ENCODE measurements around the gene TSPAN18. TPM values are rescaled to one million over a fixed set of nuclear protein-coding genes. Genes with fewer than 3 reads are reported as not detected.

Gene TSPAN18
- total RNA-seq, 1 donor from 2014 or later: 38.4 TPM

DNA sequence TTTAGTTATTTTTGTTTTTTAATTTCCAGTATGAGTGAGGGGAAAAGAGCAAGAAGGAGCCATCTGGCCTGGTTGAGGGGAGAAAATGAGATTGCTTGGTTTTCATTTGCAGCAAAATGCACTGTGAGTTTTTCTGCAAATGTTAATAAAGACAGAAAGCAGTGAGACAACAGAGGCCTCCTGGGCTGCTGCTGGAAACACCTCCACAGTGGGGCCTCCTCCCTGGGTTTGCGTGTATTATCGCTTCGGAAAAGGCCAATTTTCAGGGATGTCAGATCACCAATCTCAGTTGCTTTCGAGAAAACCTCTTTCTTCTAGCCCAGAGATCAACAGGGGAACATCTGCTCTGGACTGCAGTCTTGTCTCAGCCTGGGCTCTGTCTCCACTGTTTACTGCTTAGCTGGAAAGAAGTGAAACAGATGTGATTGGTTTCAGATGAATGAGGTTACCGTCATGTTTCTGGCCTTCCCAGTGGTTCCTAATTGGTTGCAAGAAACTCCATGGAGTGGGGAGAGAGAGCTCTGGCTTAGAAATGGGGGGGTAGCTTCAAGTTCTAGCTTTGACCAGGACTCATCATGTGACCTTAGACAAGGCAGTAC is 17.3 kb downstream of the TSPAN18 start:
- intact Hi-C loops (cut with DNase I): no loop called here
- Histone ChIP-seq H3K27ac (no peak overlapping the region), H3K27me3 (ENCODE audit: low read depth) (no peaks in the 10 kb centered on the region), H3K9me3 (no peaks in the 10 kb centered on the region), H3K4me3 (no peak overlapping the region), H3K4me1 (peaks cover 21% of the 10 kb centered on the region), H3K36me3 (no peaks in the 10 kb centered on the region)
- ATAC-seq: no peak
- TF ChIP-seq, protein P1, sequence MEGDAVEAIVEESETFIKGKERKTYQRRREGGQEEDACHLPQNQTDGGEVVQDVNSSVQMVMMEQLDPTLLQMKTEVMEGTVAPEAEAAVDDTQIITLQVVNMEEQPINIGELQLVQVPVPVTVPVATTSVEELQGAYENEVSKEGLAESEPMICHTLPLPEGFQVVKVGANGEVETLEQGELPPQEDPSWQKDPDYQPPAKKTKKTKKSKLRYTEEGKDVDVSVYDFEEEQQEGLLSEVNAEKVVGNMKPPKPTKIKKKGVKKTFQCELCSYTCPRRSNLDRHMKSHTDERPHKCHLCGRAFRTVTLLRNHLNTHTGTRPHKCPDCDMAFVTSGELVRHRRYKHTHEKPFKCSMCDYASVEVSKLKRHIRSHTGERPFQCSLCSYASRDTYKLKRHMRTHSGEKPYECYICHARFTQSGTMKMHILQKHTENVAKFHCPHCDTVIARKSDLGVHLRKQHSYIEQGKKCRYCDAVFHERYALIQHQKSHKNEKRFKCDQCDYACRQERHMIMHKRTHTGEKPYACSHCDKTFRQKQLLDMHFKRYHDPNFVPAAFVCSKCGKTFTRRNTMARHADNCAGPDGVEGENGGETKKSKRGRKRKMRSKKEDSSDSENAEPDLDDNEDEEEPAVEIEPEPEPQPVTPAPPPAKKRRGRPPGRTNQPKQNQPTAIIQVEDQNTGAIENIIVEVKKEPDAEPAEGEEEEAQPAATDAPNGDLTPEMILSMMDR (IDR thresholded peaks at IDR 0.05): no peak
- no peak for DNase-seq

DNA sequence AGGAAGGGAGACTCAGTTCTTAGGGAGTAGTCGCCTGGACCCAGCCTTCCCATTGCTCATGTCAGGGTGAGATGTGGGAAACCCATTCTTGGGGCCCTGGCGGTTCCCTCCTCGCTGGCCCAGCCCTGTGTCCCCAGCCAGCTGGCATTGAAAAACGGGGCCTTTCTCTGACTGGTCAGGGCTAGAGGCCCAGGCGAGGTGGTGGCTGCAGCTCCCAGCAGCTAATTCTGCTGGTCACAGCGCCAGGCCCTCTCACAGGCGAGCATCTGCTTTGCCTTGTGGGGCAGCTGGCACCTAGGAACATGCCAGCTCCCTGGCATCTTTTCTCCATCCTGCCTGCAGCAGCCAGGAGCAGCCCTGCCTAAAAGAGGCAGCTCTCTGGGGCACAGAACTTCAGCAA is 20.1 kb downstream of the TSPAN18 start:
- Histone ChIP-seq H3K36me3 (no peaks in the 10 kb centered on the region), H3K27me3 (ENCODE audit: low read depth) (no peaks in the 10 kb centered on the region), H3K4me3 (no peak overlapping the region), H3K27ac (no peak overlapping the region), H3K9me3 (no peaks in the 10 kb centered on the region), H3K4me1 (peaks cover 14% of the 10 kb centered on the region)
- intact Hi-C loops (cut with DNase I): no loop called here
- ATAC-seq: no peak
- TF ChIP-seq, protein P1 (IDR thresholded peaks at IDR 0.05): no peak
- no peak for DNase-seq

DNA sequence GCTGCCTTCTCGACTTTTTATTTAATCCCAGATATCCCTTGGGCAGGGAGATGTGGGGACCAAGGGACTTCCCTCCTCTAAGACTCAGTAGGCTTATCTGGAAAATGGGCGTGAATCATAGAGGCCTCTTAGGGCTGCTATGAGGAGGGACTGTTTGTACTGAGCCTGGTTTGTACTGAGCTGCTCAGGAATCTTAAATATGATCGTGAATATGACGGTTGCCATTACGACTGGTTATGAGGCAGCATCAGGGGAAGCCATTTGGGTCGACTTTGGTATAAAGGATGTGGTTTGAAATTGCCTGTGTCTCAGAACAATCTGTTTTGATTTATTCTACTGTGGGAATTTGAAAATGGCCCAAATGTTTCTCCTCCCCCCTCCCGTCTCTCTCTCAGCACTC is 20.6 kb downstream of the TSPAN18 start:
- intact Hi-C loops (cut with DNase I): no loop called here
- Histone ChIP-seq H3K4me3 (no peak overlapping the region), H3K27me3 (ENCODE audit: low read depth) (no peaks in the 10 kb centered on the region), H3K9me3 (no peaks in the 10 kb centered on the region), H3K36me3 (no peaks in the 10 kb centered on the region), H3K4me1 (peaks cover 14% of the 10 kb centered on the region), H3K27ac (no peak overlapping the region)
- DNase-seq: no peak
- ATAC-seq: no peak
- TF ChIP-seq, protein P1 (IDR thresholded peaks at IDR 0.05): no peak

DNA sequence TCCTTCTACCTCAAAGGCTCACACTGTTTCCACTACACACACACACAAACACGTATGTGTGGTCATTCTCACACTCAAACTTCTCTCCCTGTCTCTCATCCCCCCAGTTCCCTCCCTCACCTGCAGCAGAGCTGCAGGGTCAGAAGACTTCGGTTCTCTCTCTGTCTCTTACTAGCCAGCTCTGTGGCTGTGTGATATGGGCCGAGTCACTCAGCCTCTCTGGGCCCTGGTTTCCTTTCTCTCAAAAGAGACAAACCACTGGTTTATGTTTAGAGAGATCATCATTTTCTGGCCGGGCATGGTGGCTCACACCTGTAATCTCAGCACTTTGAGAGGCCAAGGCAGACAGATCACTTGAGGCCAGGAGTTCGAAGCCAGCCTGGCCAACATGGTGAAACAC is 21.1 kb downstream of the TSPAN18 start:
- intact Hi-C loops (cut with DNase I): no loop called here
- peaks cover 14% of the 10 kb centered on the region for H3K4me1 ChIP-seq
- no peak for ATAC-seq

DNA sequence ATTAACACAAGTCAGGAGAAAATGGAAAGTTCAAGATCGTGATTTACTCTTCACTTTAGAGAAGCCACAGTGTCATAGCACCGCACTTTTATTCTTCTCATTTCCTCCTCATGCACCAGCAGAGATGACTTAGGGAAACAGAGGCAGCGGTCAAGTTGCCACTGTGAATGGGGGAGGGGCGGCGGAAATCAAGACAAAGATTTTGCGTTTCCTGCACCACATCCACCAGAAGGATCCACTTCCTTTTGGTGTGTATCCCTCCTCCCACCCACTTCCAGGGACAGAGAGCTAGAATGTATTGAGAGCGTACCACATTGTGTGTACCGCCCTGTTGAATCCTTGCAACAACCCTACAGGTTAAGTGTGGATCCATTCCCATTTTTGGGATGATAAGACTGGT is 21.8 kb downstream of the TSPAN18 start:
- no peaks in the 10 kb centered on the region for H3K36me3 ChIP-seq
- no peaks in the 10 kb centered on the region for H3K27me3 ChIP-seq (ENCODE audit: low read depth)
- no peak for ATAC-seq
- H3K4me3 ChIP-seq: no peak overlapping the region
- intact Hi-C loops (cut with DNase I): no loop called here
- TF ChIP-seq, protein P1 (IDR thresholded peaks at IDR 0.05): no peak
- H3K4me1 ChIP-seq: peaks cover 10% of the 10 kb centered on the region
- no peaks in the 10 kb centered on the region for H3K9me3 ChIP-seq
- DNase-seq: no peak
- H3K27ac ChIP-seq: no peak overlapping the region

More for the DNA sequence above, 21.1 kb downstream of the TSPAN18 start:
- no peaks in the 10 kb centered on the region for H3K9me3 ChIP-seq
- H3K27me3 ChIP-seq (ENCODE audit: low read depth): no peaks in the 10 kb centered on the region
- no peak for DNase-seq
- no peak overlapping the region for H3K27ac ChIP-seq
- TF ChIP-seq, protein P1 (IDR thresholded peaks at IDR 0.05): no peak
- H3K36me3 ChIP-seq: no peaks in the 10 kb centered on the region
- H3K4me3 ChIP-seq: no peak overlapping the region

Data from lower lobe of right lung (tissue), 2 donors.